ENCODE measurements around the gene CPNE1.

The CPNE1 gene

GRCh38 chr20:35663516-35664465 is 909 bp downstream of the CPNE1 start:
- TF ChIP-seq GATA3 (IDR thresholded peaks at IDR 0.05; ENCODE audit: low read depth, low read length) (no peak), GATA2 (IDR thresholded peaks at IDR 0.05; ENCODE audit: low read depth, low read length) (no peak)

- TF ChIP-seq GATA2 (IDR thresholded peaks at IDR 0.05; ENCODE audit: low read depth, low read length) (no peak), GATA3 (IDR thresholded peaks at IDR 0.05; ENCODE audit: low read depth, low read length) (no peak)
These were observed 2.1 kb downstream of the CPNE1 start for GRCh38 chr20:35662551-35662950.

GRCh38 chr20:35661908-35662307 is 2.8 kb downstream of the CPNE1 start:
- no peak for TF ChIP-seq GATA2 (IDR thresholded peaks at IDR 0.05; ENCODE audit: low read depth, low read length)
- no peak for TF ChIP-seq GATA3 (IDR thresholded peaks at IDR 0.05; ENCODE audit: low read depth, low read length)

- TF ChIP-seq GATA2 (IDR thresholded peaks at IDR 0.05; ENCODE audit: low read depth, low read length) (no peak), GATA3 (IDR thresholded peaks at IDR 0.05; ENCODE audit: low read depth, low read length) (no peak)
These were observed 3.6 kb downstream of the CPNE1 start for GRCh38 chr20:35661053-35661452.

- TF ChIP-seq GATA2 (IDR thresholded peaks at IDR 0.05; ENCODE audit: low read depth, low read length): no peak
- TF ChIP-seq GATA3 (IDR thresholded peaks at IDR 0.05; ENCODE audit: low read depth, low read length): no peak
These were observed 4.4 kb downstream of the CPNE1 start for GRCh38 chr20:35660122-35660937.

GRCh38 chr20:35657271-35657670 is 7.4 kb downstream of the CPNE1 start:
- TF ChIP-seq GATA2 (IDR thresholded peaks at IDR 0.05; ENCODE audit: low read depth, low read length): no peak
- no peak for TF ChIP-seq GATA3 (IDR thresholded peaks at IDR 0.05; ENCODE audit: low read depth, low read length)

- no peak for TF ChIP-seq GATA3 (IDR thresholded peaks at IDR 0.05; ENCODE audit: low read depth, low read length)
- TF ChIP-seq GATA2 (IDR thresholded peaks at IDR 0.05; ENCODE audit: low read depth, low read length): no peak
These were observed 10.3 kb downstream of the CPNE1 start for GRCh38 chr20:35654415-35654814.

- no peak for TF ChIP-seq GATA2 (IDR thresholded peaks at IDR 0.05; ENCODE audit: low read depth, low read length)
- no peak for TF ChIP-seq GATA3 (IDR thresholded peaks at IDR 0.05; ENCODE audit: low read depth, low read length)
These were observed 10.8 kb downstream of the CPNE1 start for GRCh38 chr20:35653893-35654292.

- TF ChIP-seq GATA3 (IDR thresholded peaks at IDR 0.05; ENCODE audit: low read depth, low read length) (no peak), GATA2 (IDR thresholded peaks at IDR 0.05; ENCODE audit: low read depth, low read length) (no peak)
These were observed 11.3 kb downstream of the CPNE1 start for GRCh38 chr20:35653430-35653734.

- TF ChIP-seq GATA2 (IDR thresholded peaks at IDR 0.05; ENCODE audit: low read depth, low read length) (no peak), GATA3 (IDR thresholded peaks at IDR 0.05; ENCODE audit: low read depth, low read length) (no peak)
These were observed 11.9 kb downstream of the CPNE1 start for GRCh38 chr20:35652641-35653429.

GRCh38 chr20:35651958-35652357 is 12.7 kb downstream of the CPNE1 start:
- TF ChIP-seq GATA3 (IDR thresholded peaks at IDR 0.05; ENCODE audit: low read depth, low read length) (no peak), GATA2 (IDR thresholded peaks at IDR 0.05; ENCODE audit: low read depth, low read length) (no peak)

- no peak for TF ChIP-seq GATA2 (IDR thresholded peaks at IDR 0.05; ENCODE audit: low read depth, low read length)
- no peak for TF ChIP-seq GATA3 (IDR thresholded peaks at IDR 0.05; ENCODE audit: low read depth, low read length)
These were observed 14.1 kb downstream of the CPNE1 start for GRCh38 chr20:35650632-35651031.

GRCh38 chr20:35648836-35649235 is 15.9 kb downstream of the CPNE1 start:
- TF ChIP-seq GATA2 (IDR thresholded peaks at IDR 0.05; ENCODE audit: low read depth, low read length): no peak
- TF ChIP-seq GATA3 (IDR thresholded peaks at IDR 0.05; ENCODE audit: low read depth, low read length): no peak

- TF ChIP-seq GATA2 (IDR thresholded peaks at IDR 0.05; ENCODE audit: low read depth, low read length): no peak
- no peak for TF ChIP-seq GATA3 (IDR thresholded peaks at IDR 0.05; ENCODE audit: low read depth, low read length)
These were observed 19.9 kb downstream of the CPNE1 start for GRCh38 chr20:35644806-35645205.

Measured in SH-SY5Y (cell line).